GM23338 (cell line): ENCODE data around the gene KAZN. TPM values are rescaled to one million over a fixed set of nuclear protein-coding genes. Genes with fewer than 3 reads are reported as not detected.

ENCODE experiments used
- ATAC-seq: fragments of 200-7000 bp; cut with Tn5 transposase; 3 replicates; pipeline ENCODE4 v1.9.1; 2020
- DNase-seq: peaks from one replicate; pipeline ENCODE4 v3.0.0-alpha.2; 2015; ENCODE audit warnings: low spot score
- H2AFZ ChIP-seq: fragments of 200-600 bp; sonication (generic); 2 replicates; pipeline ENCODE4 v1.8.0; 2016; ENCODE audit warnings: antibody characterized with exemption, mild to moderate bottlenecking, moderate library complexity
- H3F3A ChIP-seq: fragments of 200-600 bp; sonication (generic); replicated peaks from 2 replicates; pipeline ENCODE4 v1.8.0; 2017; ENCODE audit warnings: antibody characterized with exemption, mixed run types, low read depth
- H3K27ac ChIP-seq: fragments of 200-600 bp; sonication (generic); 2 replicates; pipeline ENCODE4 v1.6.1; 2016; ENCODE audit warnings: low read depth
- H3K27me3 ChIP-seq: fragments of 200-600 bp; sonication (generic); 2 replicates; pipeline ENCODE4 v1.8.0; 2016; ENCODE audit warnings: mild to moderate bottlenecking, mixed run types, moderate library complexity; ENCODE audit not compliant: insufficient read depth
- H3K36me3 ChIP-seq: fragments of 200-600 bp; sonication (generic); 2 replicates; pipeline ENCODE4 v1.8.0; 2016; ENCODE audit warnings: mild to moderate bottlenecking; ENCODE audit not compliant: insufficient read depth
- H3K4me1 ChIP-seq: fragments of 200-600 bp; sonication (generic); 2 replicates; pipeline ENCODE4 v1.8.0; 2016; ENCODE audit warnings: mild to moderate bottlenecking, moderate library complexity; ENCODE audit not compliant: insufficient read depth
- H3K4me2 ChIP-seq: fragments of 200-600 bp; sonication (generic); 2 replicates; pipeline ENCODE4 v1.7.1; 2017; ENCODE audit warnings: mixed run types
- H3K4me3 ChIP-seq: fragments of 200-600 bp; sonication (generic); 2 replicates; pipeline ENCODE4 v1.6.1; 2016; ENCODE audit warnings: mixed run types
- H3K79me2 ChIP-seq: fragments of 200-600 bp; sonication (generic); replicated peaks from 2 replicates; pipeline ENCODE4 v1.8.0; 2017; ENCODE audit warnings: mild to moderate bottlenecking; ENCODE audit not compliant: insufficient read depth
- H3K9me2 ChIP-seq: fragments of 200-600 bp; sonication (generic); 2 replicates; pipeline ENCODE4 v1.8.0; 2017; ENCODE audit not compliant: insufficient read depth
- H4K20me1 ChIP-seq: fragments of 200-600 bp; sonication (generic); replicated peaks from 2 replicates; pipeline ENCODE4 v1.8.0; 2017; ENCODE audit warnings: mild to moderate bottlenecking; ENCODE audit not compliant: insufficient read depth
- H3K27ac Mint-ChIP-seq: 2 replicates; pipeline ENCODE4 v1.8.0; 2020; ENCODE audit warnings: inconsistent platforms, mild to moderate bottlenecking, moderate library complexity, mixed read lengths
- H3K27me3 Mint-ChIP-seq: 3 replicates; pipeline ENCODE4 v1.8.0; 2022; ENCODE audit warnings: low read depth, mild to moderate bottlenecking, moderate library complexity, mixed read lengths, inconsistent platforms; ENCODE audit not compliant: insufficient read depth, poor library complexity
- H3K36me3 Mint-ChIP-seq: 3 replicates; pipeline ENCODE4 v1.8.0; 2021; ENCODE audit warnings: low read depth, mild to moderate bottlenecking, inconsistent platforms, moderate library complexity, mixed read lengths
- H3K4me1 Mint-ChIP-seq: 3 replicates; pipeline ENCODE4 v1.8.0; 2020; ENCODE audit warnings: mild to moderate bottlenecking, inconsistent platforms, mixed read lengths
- H3K4me3 Mint-ChIP-seq: 3 replicates; pipeline ENCODE4 v1.8.0; 2021; ENCODE audit warnings: moderate library complexity, mild to moderate bottlenecking, inconsistent platforms, mixed read lengths
- H3K9me3 Mint-ChIP-seq: 3 replicates; pipeline ENCODE4 v1.8.0; 2020; ENCODE audit warnings: moderate library complexity, mild to moderate bottlenecking, inconsistent platforms, mixed read lengths
- CREB1 ChIP-seq: fragments of 250-450 bp; sonication (Bioruptor Pico); IDR thresholded peaks from 2 replicates; pipeline ENCODE4 v1.5.0; 2020; ENCODE audit warnings: low read depth, mild to moderate bottlenecking, moderate library complexity
- CTCF ChIP-seq, 2 experiments: fragments of 200-600 bp in 1 of 2; sonication (generic) in 1 of 2; conservative IDR thresholded peaks; 2 replicates each; pipeline versions ENCODE4 v1.5.1 to v1.6.1; 2016 to 2017; ENCODE audit warnings: antibody characterized with exemption in 2 of 2, low read depth in 2 of 2, mild to moderate bottlenecking in 2 of 2, moderate library complexity in 1 of 2
- ETS1 ChIP-seq: IDR thresholded peaks from 2 replicates; pipeline ENCODE4 v1.6.1; 2016; ENCODE audit warnings: antibody characterized with exemption
- EZH2 ChIP-seq: fragments of 200-600 bp; sonication (generic); IDR thresholded peaks from one replicate; pipeline ENCODE4 v1.8.0; 2017; ENCODE audit warnings: antibody characterized with exemption, mild to moderate bottlenecking, low read depth; ENCODE audit not compliant: unreplicated experiment
- EZH2phosphoT487 ChIP-seq: fragments of 200-600 bp; sonication (generic); IDR thresholded peaks from one replicate; pipeline ENCODE4 v1.8.1; 2018; ENCODE audit warnings: antibody characterized with exemption; ENCODE audit not compliant: unreplicated experiment
- JUNB ChIP-seq: IDR thresholded peaks from one replicate; pipeline ENCODE4 v1.6.1; 2016; ENCODE audit warnings: antibody characterized with exemption; ENCODE audit not compliant: unreplicated experiment
- NANOG ChIP-seq: IDR thresholded peaks from 2 replicates; pipeline ENCODE4 v1.6.1; 2016; ENCODE audit warnings: antibody characterized with exemption, borderline replicate concordance
- POLR2AphosphoS5 ChIP-seq: IDR thresholded peaks from 2 replicates; pipeline ENCODE4 v1.6.1; 2016; ENCODE audit warnings: antibody characterized with exemption, low read depth
- REST ChIP-seq: IDR thresholded peaks from one replicate; pipeline ENCODE4 v1.6.1; 2018; ENCODE audit warnings: antibody characterized with exemption; ENCODE audit not compliant: unreplicated experiment
- STAT1 ChIP-seq: IDR thresholded peaks from one replicate; pipeline ENCODE4 v1.6.1; 2016; ENCODE audit warnings: antibody characterized with exemption; ENCODE audit not compliant: unreplicated experiment
- ZNF114 ChIP-seq: fragments of 250-450 bp; sonication (Bioruptor Pico); IDR thresholded peaks from 2 replicates; pipeline ENCODE4 v1.5.0; 2020; ENCODE audit warnings: mild to moderate bottlenecking, moderate library complexity
- ZNF331 ChIP-seq: fragments of 250-450 bp; sonication (Bioruptor Pico); IDR thresholded peaks from 2 replicates; pipeline ENCODE4 v1.5.0; 2020; ENCODE audit warnings: low read depth, mild to moderate bottlenecking, moderate library complexity
- polyA plus RNA-seq: library from polyadenylated mRNA; unstranded; fragments of >200 nt; fragmentation: Nextera tagmentation; extraction: Ambion mirVana; gene quantifications from 2 replicates; pipeline ENCODE4 v1.2.1, GENCODE V29; 2016
- total RNA-seq: library from RNA; depleted of rRNA; stranded (reverse); fragments of >200 nt; shearing (Covaris generic); gene quantifications from 2 replicates; pipeline ENCODE4 v1.2.3, GENCODE V29; 2014

The KAZN gene
- total and polyA plus RNA-seq, 2 experiments from 2014 or later, result 9.9 to 15.0 TPM

- H3K27me3 Mint-ChIP-seq, result peaks cover 10% of the 10 kb centered on the region
- no peak overlapping the region for H3K27ac ChIP-seq
- H3K9me2 ChIP-seq, result no peaks in the 10 kb centered on the region
- no peaks in the 10 kb centered on the region for H3K4me1 ChIP-seq
- peaks cover 30% of the 10 kb centered on the region for H3K36me3 Mint-ChIP-seq
- H3K4me3 Mint-ChIP-seq, result no peak overlapping the region; the same call in 2 of the 3 replicates
- 0 out of 2 replicates have a peak, but pooled peaks cover 4% of the 10 kb centered on the region for H3K79me2 ChIP-seq
- H3K4me1 Mint-ChIP-seq, result peaks cover 7% of the 10 kb centered on the region
- no peaks in the 10 kb centered on the region; the same call in 1 of the 2 replicates for H4K20me1 ChIP-seq
- no peak overlapping the region for H3K4me3 ChIP-seq
- no peak overlapping the region for H3K27ac Mint-ChIP-seq
- DNase-seq (no peak), ATAC-seq (no peak)
- TF ChIP-seq STAT1, result no peak
- no peak for TF ChIP-seq EZH2phosphoT487
- no peak for TF ChIP-seq REST
- TF ChIP-seq ETS1, result no peak
- TF ChIP-seq JUNB, result no peak
- TF ChIP-seq ZNF331, result no peak
- no peak for TF ChIP-seq POLR2AphosphoS5
- H3K27me3 ChIP-seq, result no peaks in the 10 kb centered on the region
- H3F3A ChIP-seq, result no peaks in the 10 kb centered on the region
- no peak overlapping the region for H3K4me2 ChIP-seq
- H3K9me3 Mint-ChIP-seq, result peaks cover 39% of the 10 kb centered on the region
- no peaks in the 10 kb centered on the region for H3K36me3 ChIP-seq
- H2AFZ ChIP-seq, result no peak overlapping the region
These were observed 111.8 kb downstream of the KAZN start for GRCh38 chr1:14710331-14710730.

- TF ChIP-seq ZNF331 (no peak), CTCF (conservative IDR thresholded peaks at IDR 0.05; ENCODE audit: low read depth in 2 of 2) (no peak), EZH2phosphoT487 (no peak), ETS1 (no peak), EZH2 (no peak), ZNF114 (CRISPR knock-in tag) (no peak), NANOG (no peak), POLR2AphosphoS5 (no peak), JUNB (no peak), REST (no peak), CREB1 (CRISPR knock-in tag) (no peak)
- H3K36me3 Mint-ChIP-seq, result peaks cover 19% of the 10 kb centered on the region
- Histone ChIP-seq H3K4me2 (no peak overlapping the region), H3F3A (no peaks in the 10 kb centered on the region), H3K27ac (no peak overlapping the region), H3K4me3 (no peak overlapping the region), H3K36me3 (no peaks in the 10 kb centered on the region), H3K4me1 (no peaks in the 10 kb centered on the region), H3K9me2 (no peaks in the 10 kb centered on the region), H3K79me2 (no peaks in the 10 kb centered on the region), H2AFZ (no peak overlapping the region), H4K20me1 (no peaks in the 10 kb centered on the region; the same call in 1 of the 2 replicates), H3K27me3 (no peaks in the 10 kb centered on the region)
- peaks cover 23% of the 10 kb centered on the region for H3K9me3 Mint-ChIP-seq
- peaks cover 12% of the 10 kb centered on the region for H3K4me1 Mint-ChIP-seq
- peaks cover 12% of the 10 kb centered on the region for H3K27me3 Mint-ChIP-seq
- ATAC-seq (no peak), DNase-seq (no peak)
- no peak overlapping the region for H3K4me3 Mint-ChIP-seq
- H3K27ac Mint-ChIP-seq, result no peak overlapping the region
These were observed 113.7 kb downstream of the KAZN start for GRCh38 chr1:14712136-14712535.
